Measurements from ENCODE around the gene GALE. TPM values are rescaled to one million over a fixed set of nuclear protein-coding genes. Genes with fewer than 3 reads are reported as not detected.

Gene GALE
- total and polyA plus RNA-seq, 2 donors (not counting 3 experiments of a cell fraction or from before 2014, with no cell fraction given), result 42.9 to 64.7 TPM

GRCh38 chr1:23777979-23778814 is 22.4 kb downstream of the GALE start, which contains the start of gene PITHD1:
Gene PITHD1, plus strand, starts transcription at chr1:23778418. Its CDS starts 98 bp downstream, at chr1:23778516.
- POLR2A ChIA-PET, result interaction anchor here (0.8 to 3.0 kb wide), 5 partner anchors 12 to 23 kb away, joined by 3 to 16 read pairs (median 5); no protein-coding TSS in a partner anchor
- FAIRE-seq, result peak; percentile 76
- dilution Hi-C loops (cut with MboI; ENCODE audit: extremely low pct_ligation_motif_present, low sequenced_read_pairs), result no loop called here

GRCh38 chr1:23776217-23776616 is 24.3 kb downstream of the GALE start:
- FAIRE-seq (no peak), DNase-seq (ENCODE audit: low read depth, low spot score) (no peak)
- no peak overlapping the region for H3K27ac ChIP-seq (ENCODE audit: insufficient read depth, low read depth, low read length)
- H3K9me1 ChIP-seq (replicated peaks; ENCODE audit: control insufficient read depth, extremely low read depth, insufficient read depth, low read length), result no peaks in the 10 kb centered on the region
- H3K27me3 ChIP-seq (ENCODE audit: control insufficient read depth in 2 of 2, insufficient read depth in 2 of 2, low read length in 2 of 2), result no peaks in the 10 kb centered on the region
- H3K4me3 ChIP-seq (replicated peaks in 1 of 3; ENCODE audit: insufficient read depth in 1 of 3, low read depth in 1 of 3, low read length in 3 of 3), result no peak overlapping the region
- H3K4me1 ChIP-seq (ENCODE audit: control insufficient read depth, extremely low read depth, insufficient read depth, low read length), result peaks cover 24% of the 10 kb centered on the region
- H3K79me2 ChIP-seq (ENCODE audit: control insufficient read depth, insufficient read depth, low read length), result peaks cover 22% of the 10 kb centered on the region
- H4K20me1 ChIP-seq (replicated peaks; ENCODE audit: control insufficient read depth, extremely low read depth, insufficient read depth, low read length), result no peaks in the 10 kb centered on the region
- no peak for TF ChIP-seq GATA2 (IDR thresholded peaks at IDR 0.05; ENCODE audit: insufficient read depth, insufficient read length, low read depth, low read length)
- no peak for TF ChIP-seq POLR2A (IDR thresholded peaks at IDR 0.05; ENCODE audit: low read depth, low read length)
- TF ChIP-seq FOS (IDR thresholded peaks at IDR 0.05; ENCODE audit: borderline replicate concordance, insufficient read depth, low read length), result no peak
- H3K4me2 ChIP-seq (ENCODE audit: insufficient read depth, low read length), result no peak overlapping the region
- no peaks in the 10 kb centered on the region for H3K9me3 ChIP-seq (replicated peaks; ENCODE audit: control insufficient read depth, insufficient read depth, low read length)
- BruUV-seq (replicated peaks), result no TSS peak
- ChIA-PET POLR2A (no interaction called here), CTCF (interaction anchor here (2.4 kb wide), 1 partner anchor 140 kb away, joined by 7 read pairs; no protein-coding TSS in a partner anchor)
- dilution Hi-C loops (cut with MboI; ENCODE audit: extremely low pct_ligation_motif_present, low sequenced_read_pairs), result no loop called here
- H3K36me3 ChIP-seq (ENCODE audit: control insufficient read depth in 2 of 2, extremely low read depth in 1 of 2, insufficient read depth in 2 of 2, low read length in 2 of 2), result no peaks in the 10 kb centered on the region
- H3K9ac ChIP-seq (replicated peaks; ENCODE audit: extremely low read depth, insufficient read depth, low read length), result no peak overlapping the region
- intact Hi-C loops (cut with micrococcal nuclease), result no loop called here
- H2AFZ ChIP-seq (ENCODE audit: low read depth, low read length), result no peak overlapping the region

More at GRCh38 chr1:23777979-23778814, 22.4 kb downstream of the GALE start, which contains the start of gene PITHD1:
- Histone ChIP-seq H3K27me3 (ENCODE audit: control insufficient read depth in 2 of 2, insufficient read depth in 2 of 2, low read length in 2 of 2) (no peaks in the 10 kb centered on the region), H4K20me1 (replicated peaks; ENCODE audit: control insufficient read depth, extremely low read depth, insufficient read depth, low read length) (no peaks in the 10 kb centered on the region), H3K36me3 (ENCODE audit: control insufficient read depth in 2 of 2, extremely low read depth in 1 of 2, insufficient read depth in 2 of 2, low read length in 2 of 2) (no peaks in the 10 kb centered on the region), H3K9me1 (replicated peaks; ENCODE audit: control insufficient read depth, extremely low read depth, insufficient read depth, low read length) (no peaks in the 10 kb centered on the region), H3K4me2 (ENCODE audit: insufficient read depth, low read length) (peak within 1 kb of the TSS; percentile 93), H3K9me3 (replicated peaks; ENCODE audit: control insufficient read depth, insufficient read depth, low read length) (no peaks in the 10 kb centered on the region), H3K27ac (ENCODE audit: insufficient read depth, low read depth, low read length) (peak within 1 kb of the TSS; percentile 75), H3K4me3 (replicated peaks in 1 of 3; ENCODE audit: insufficient read depth in 1 of 3, low read depth in 1 of 3, low read length in 3 of 3) (peak within 1 kb of the TSS; percentile 43 to 81 (median 68)), H3K4me1 (ENCODE audit: control insufficient read depth, extremely low read depth, insufficient read depth, low read length) (peaks cover 24% of the 10 kb centered on the region), H2AFZ (ENCODE audit: low read depth, low read length) (peak within 1 kb of the TSS; percentile 96), H3K9ac (replicated peaks; ENCODE audit: extremely low read depth, insufficient read depth, low read length) (peak within 1 kb of the TSS; percentile 79), H3K79me2 (ENCODE audit: control insufficient read depth, insufficient read depth, low read length) (peaks cover 33% of the 10 kb centered on the region)
- peak; percentile 86 for DNase-seq (ENCODE audit: low read depth, low spot score)
- no peak for TF ChIP-seq EZH2 (IDR thresholded peaks at IDR 0.05; ENCODE audit: borderline replicate concordance, low read depth, low read length, severe bottlenecking)
- TF ChIP-seq POLR2A (IDR thresholded peaks at IDR 0.05; ENCODE audit: low read depth, low read length), result peak; percentile 80
- peak; percentile 96 for TF ChIP-seq POLR2AphosphoS5 (IDR thresholded peaks at IDR 0.05; ENCODE audit: insufficient read depth, low read depth, low read length)
- TF ChIP-seq GATA2 (IDR thresholded peaks at IDR 0.05; ENCODE audit: insufficient read depth, insufficient read length, low read depth, low read length), result no peak
- no peak for TF ChIP-seq MYC (IDR thresholded peaks at IDR 0.05; ENCODE audit: low read depth, low read length)
- TF ChIP-seq JUN (IDR thresholded peaks at IDR 0.05; ENCODE audit: borderline replicate concordance, insufficient read depth, insufficient read length, low read depth), result no peak
- intact Hi-C loops (cut with micrococcal nuclease), result loop anchor here (1.0 kb wide), 2 partner anchors 13 to 22 kb away; partner anchors contain the start of genes GALE and LYPLA2
- BruUV-seq (replicated peaks), result no TSS peak
- CTCF ChIA-PET, result interaction anchor here (0.6 to 2.1 kb wide), 9 partner anchors 14 to 250 kb away, joined by 3 to 11 read pairs (median 4); partner anchors contain the start of gene HMGCL

Data from endothelial cell of umbilical vein (primary cell).